ENCODE measurements around the gene MGAT5.

DNA sequence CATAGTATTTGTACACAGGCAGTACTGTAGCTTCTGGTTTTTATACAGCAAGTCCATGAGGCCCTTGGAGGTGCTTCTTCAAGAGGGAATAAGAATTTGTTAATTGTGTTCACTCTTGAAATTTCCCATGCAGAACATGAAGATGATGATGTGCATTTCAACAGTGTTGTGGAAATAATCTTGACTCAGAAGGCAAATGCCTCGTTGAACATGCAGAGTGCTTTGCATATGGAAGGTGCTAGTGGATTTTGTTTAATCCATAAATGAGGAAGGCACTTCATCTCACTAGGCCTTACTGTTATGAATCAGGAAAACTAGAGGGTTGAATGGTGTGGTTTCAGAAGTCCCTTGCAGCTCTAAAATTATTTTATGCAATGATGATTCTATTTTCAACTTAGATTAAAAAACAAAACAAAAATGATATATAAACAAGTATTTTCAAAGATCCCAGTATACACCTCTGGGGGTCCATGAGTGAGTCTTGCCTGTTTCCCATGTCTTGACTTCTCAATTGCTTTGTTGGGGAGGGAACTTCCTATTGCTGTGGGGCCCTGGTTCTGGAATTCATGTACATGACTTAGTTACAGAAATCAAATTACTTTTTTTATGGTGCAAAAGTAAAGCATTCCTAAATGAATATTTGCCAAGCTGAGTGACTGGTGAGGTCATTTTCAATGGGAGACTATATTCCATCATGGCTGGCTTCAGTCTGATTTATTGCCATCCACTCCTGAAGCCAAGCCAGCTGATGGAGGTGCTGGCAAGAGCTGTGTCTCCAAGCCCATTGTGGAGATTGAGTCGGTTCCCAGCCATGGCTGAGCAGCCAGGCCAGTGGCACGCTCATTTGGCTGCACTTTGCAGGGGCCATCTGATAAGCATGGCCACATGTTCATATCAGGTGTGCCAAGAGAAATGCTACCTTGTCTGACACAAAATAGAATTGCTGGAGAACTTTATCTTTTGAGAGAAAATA is 56.5 kb downstream of the MGAT5 start:
- peak; percentile 56; the same call in 1 of the 2 replicates for TF ChIP-seq ZFP3 (CRISPR knock-in tag; IDR thresholded peaks at IDR 0.05)
- TF ChIP-seq, protein P1, sequence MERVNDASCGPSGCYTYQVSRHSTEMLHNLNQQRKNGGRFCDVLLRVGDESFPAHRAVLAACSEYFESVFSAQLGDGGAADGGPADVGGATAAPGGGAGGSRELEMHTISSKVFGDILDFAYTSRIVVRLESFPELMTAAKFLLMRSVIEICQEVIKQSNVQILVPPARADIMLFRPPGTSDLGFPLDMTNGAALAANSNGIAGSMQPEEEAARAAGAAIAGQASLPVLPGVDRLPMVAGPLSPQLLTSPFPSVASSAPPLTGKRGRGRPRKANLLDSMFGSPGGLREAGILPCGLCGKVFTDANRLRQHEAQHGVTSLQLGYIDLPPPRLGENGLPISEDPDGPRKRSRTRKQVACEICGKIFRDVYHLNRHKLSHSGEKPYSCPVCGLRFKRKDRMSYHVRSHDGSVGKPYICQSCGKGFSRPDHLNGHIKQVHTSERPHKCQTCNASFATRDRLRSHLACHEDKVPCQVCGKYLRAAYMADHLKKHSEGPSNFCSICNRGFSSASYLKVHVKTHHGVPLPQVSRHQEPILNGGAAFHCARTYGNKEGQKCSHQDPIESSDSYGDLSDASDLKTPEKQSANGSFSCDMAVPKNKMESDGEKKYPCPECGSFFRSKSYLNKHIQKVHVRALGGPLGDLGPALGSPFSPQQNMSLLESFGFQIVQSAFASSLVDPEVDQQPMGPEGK (CRISPR knock-in tag; IDR thresholded peaks at IDR 0.05; ENCODE audit: borderline replicate concordance), result peak; percentile 90; the same call in 1 of the 2 replicates
- no peak for TF ChIP-seq ZC3H10 (CRISPR knock-in tag; IDR thresholded peaks at IDR 0.05)
- no peak for TF ChIP-seq ESRRG (CRISPR knock-in tag; IDR thresholded peaks at IDR 0.05)
- TF ChIP-seq, protein P2, sequence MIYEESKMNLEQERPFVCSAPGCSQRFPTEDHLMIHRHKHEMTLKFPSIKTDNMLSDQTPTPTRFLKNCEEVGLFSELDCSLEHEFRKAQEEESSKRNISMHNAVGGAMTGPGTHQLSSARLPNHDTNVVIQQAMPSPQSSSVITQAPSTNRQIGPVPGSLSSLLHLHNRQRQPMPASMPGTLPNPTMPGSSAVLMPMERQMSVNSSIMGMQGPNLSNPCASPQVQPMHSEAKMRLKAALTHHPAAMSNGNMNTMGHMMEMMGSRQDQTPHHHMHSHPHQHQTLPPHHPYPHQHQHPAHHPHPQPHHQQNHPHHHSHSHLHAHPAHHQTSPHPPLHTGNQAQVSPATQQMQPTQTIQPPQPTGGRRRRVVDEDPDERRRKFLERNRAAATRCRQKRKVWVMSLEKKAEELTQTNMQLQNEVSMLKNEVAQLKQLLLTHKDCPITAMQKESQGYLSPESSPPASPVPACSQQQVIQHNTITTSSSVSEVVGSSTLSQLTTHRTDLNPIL (CRISPR knock-in tag; IDR thresholded peaks at IDR 0.05; ENCODE audit: low read depth), result peak; percentile 78; the same call in 1 of the 2 replicates
- TF ChIP-seq CSDC2 (CRISPR knock-in tag; IDR thresholded peaks at IDR 0.05), result 0 out of 2 replicates have a peak, but pooled peaks have one; percentile 71
- TF ChIP-seq ARNTL (CRISPR knock-in tag; IDR thresholded peaks at IDR 0.05; ENCODE audit: borderline replicate concordance, low read depth), result no peak
